ENCODE measurements around the gene SENP5.

Gene SENP5

DNA sequence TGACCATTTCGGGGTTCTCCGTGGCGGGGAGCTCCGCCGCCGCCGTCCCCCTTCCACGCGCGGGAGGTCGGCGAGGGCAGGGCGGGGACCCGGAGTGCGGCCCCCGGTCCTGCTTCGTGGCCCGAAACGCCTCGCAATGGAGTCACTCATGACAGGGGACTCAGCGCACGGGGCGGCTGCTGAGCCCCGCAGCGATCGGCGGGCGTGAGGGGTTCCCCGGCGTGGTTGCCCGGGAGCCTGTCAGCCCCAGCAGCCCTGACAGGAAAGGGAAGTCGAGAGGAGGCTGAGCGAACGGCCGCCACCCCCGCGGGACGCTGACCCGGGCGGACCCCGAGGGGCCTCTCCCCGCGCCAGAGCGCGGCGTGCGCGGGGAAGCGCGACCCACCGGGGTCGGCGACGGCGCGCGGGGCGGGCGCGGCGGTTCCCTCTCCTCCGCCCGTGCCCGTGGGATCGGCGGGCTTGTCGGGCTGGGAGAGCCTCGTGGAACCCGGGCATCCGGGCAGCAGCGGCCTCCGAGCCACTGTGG, 101.5 kb downstream of the SENP5 start:
- H3K9ac ChIP-seq (ENCODE audit: low read depth, low read length, poor library complexity, severe bottlenecking), result peak overlapping the region; percentile 88
- 0 out of 2 replicates have a peak, but pooled peaks cover 7% of the 10 kb centered on the region for H3K79me2 ChIP-seq (ENCODE audit: insufficient read depth, low read length)
- TF ChIP-seq EZH2phosphoT487 (IDR thresholded peaks at IDR 0.05; ENCODE audit: borderline replicate concordance), result no peak
- TF ChIP-seq, protein P1, sequence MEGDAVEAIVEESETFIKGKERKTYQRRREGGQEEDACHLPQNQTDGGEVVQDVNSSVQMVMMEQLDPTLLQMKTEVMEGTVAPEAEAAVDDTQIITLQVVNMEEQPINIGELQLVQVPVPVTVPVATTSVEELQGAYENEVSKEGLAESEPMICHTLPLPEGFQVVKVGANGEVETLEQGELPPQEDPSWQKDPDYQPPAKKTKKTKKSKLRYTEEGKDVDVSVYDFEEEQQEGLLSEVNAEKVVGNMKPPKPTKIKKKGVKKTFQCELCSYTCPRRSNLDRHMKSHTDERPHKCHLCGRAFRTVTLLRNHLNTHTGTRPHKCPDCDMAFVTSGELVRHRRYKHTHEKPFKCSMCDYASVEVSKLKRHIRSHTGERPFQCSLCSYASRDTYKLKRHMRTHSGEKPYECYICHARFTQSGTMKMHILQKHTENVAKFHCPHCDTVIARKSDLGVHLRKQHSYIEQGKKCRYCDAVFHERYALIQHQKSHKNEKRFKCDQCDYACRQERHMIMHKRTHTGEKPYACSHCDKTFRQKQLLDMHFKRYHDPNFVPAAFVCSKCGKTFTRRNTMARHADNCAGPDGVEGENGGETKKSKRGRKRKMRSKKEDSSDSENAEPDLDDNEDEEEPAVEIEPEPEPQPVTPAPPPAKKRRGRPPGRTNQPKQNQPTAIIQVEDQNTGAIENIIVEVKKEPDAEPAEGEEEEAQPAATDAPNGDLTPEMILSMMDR (conservative IDR thresholded peaks at IDR 0.05; ENCODE audit: low read length), result no peak
- H3K4me1 ChIP-seq (ENCODE audit: insufficient read depth, low read length, poor library complexity, severe bottlenecking), result peaks cover 3% of the 10 kb centered on the region
- no peaks in the 10 kb centered on the region for H3F3A ChIP-seq (ENCODE audit: low read depth)
- H3K27me3 ChIP-seq (ENCODE audit: insufficient read depth, low read length, poor library complexity, severe bottlenecking), result no peaks in the 10 kb centered on the region
- no peaks in the 10 kb centered on the region for H4K20me1 ChIP-seq (ENCODE audit: insufficient read depth, low read length, poor library complexity, severe bottlenecking)
- H3K36me3 ChIP-seq (ENCODE audit: insufficient read depth, low read length), result no peaks in the 10 kb centered on the region
- H3K4me3 ChIP-seq (ENCODE audit: low read length, poor library complexity, severe bottlenecking), result peak overlapping the region; percentile 87
- H3K9me3 ChIP-seq (ENCODE audit: insufficient read depth, low read depth, low read length), result no peaks in the 10 kb centered on the region
- H2AFZ ChIP-seq (ENCODE audit: low read length), result peak overlapping the region; percentile 98
- H3K4me2 ChIP-seq (ENCODE audit: low read depth, low read length, poor library complexity, severe bottlenecking), result peak overlapping the region; percentile 89
- H3K9me2 ChIP-seq (replicated peaks; ENCODE audit: low read depth, low read length), result no peaks in the 10 kb centered on the region

DNA sequence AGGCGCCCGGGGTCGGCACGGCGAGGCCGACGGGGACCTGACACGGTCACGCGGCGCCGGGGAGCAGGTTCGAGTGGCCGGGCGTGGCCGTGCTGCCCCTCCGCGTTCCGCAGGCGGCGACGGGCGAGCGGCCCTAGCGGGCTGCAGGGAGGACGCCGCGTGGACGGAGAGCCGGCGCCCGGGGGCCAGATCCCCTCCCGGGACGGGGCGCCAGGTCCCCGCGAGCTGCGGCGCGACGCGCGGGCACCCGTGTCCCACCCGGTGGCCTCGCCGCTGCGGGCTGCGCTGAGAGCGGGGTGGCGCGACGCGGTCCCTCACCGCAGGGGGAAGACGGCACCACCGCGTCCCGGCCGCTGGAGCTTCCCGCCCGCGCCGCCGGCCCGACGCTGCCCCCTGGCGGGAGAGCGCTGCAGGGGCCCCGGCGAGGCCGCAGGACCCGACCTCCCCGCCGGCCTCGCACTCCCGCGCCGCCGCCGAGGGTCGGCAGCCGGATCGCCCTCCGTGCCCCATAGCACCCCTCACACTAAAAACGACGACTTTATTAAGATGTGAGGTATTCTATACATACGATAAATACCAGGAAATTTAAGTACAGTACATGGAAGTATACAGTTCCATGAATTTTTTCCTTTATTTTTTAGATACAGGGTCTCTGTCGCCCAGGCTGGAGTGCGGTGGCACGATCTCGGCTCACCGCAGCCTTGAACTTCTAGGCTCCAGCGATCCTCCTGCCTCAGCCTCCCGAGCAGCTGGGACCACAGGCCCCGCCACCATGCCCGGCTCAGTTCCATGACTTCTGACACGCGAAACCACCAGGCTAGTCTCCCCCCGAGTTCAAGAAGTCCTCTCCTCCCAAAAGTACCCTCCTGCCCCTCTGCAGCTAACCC, 102.2 kb downstream of the SENP5 start:
- H3K4me2 ChIP-seq (ENCODE audit: low read depth, low read length, poor library complexity, severe bottlenecking), result peak overlapping the region; percentile 89
- H2AFZ ChIP-seq (ENCODE audit: low read length), result peak overlapping the region; percentile 98
- peaks cover 3% of the 10 kb centered on the region for H3K4me1 ChIP-seq (ENCODE audit: insufficient read depth, low read length, poor library complexity, severe bottlenecking)
- peak overlapping the region; percentile 88 for H3K9ac ChIP-seq (ENCODE audit: low read depth, low read length, poor library complexity, severe bottlenecking)
- H3K36me3 ChIP-seq (ENCODE audit: insufficient read depth, low read length), result no peaks in the 10 kb centered on the region
- H4K20me1 ChIP-seq (ENCODE audit: insufficient read depth, low read length, poor library complexity, severe bottlenecking), result no peaks in the 10 kb centered on the region
- H3K9me3 ChIP-seq (ENCODE audit: insufficient read depth, low read depth, low read length), result no peaks in the 10 kb centered on the region
- 0 out of 2 replicates have a peak, but pooled peaks cover 7% of the 10 kb centered on the region for H3K79me2 ChIP-seq (ENCODE audit: insufficient read depth, low read length)
- H3K9me2 ChIP-seq (replicated peaks; ENCODE audit: low read depth, low read length), result no peaks in the 10 kb centered on the region
- no peaks in the 10 kb centered on the region for H3K27me3 ChIP-seq (ENCODE audit: insufficient read depth, low read length, poor library complexity, severe bottlenecking)
- TF ChIP-seq, protein P1 (conservative IDR thresholded peaks at IDR 0.05; ENCODE audit: low read length), result peak; percentile 60
- TF ChIP-seq EZH2phosphoT487 (IDR thresholded peaks at IDR 0.05; ENCODE audit: borderline replicate concordance), result no peak
- no peaks in the 10 kb centered on the region for H3F3A ChIP-seq (ENCODE audit: low read depth)
- H3K4me3 ChIP-seq (ENCODE audit: low read length, poor library complexity, severe bottlenecking), result peak overlapping the region; percentile 87

GRCh38 chr3:196970547-196971093, 102.9 kb downstream of the SENP5 start:
- H3F3A ChIP-seq (ENCODE audit: low read depth), result no peaks in the 10 kb centered on the region
- no peaks in the 10 kb centered on the region for H3K9me3 ChIP-seq (ENCODE audit: insufficient read depth, low read depth, low read length)
- 0 out of 2 replicates have a peak, but pooled peaks cover 7% of the 10 kb centered on the region for H3K79me2 ChIP-seq (ENCODE audit: insufficient read depth, low read length)
- H3K4me2 ChIP-seq (ENCODE audit: low read depth, low read length, poor library complexity, severe bottlenecking), result peak overlapping the region; percentile 89
- H3K4me1 ChIP-seq (ENCODE audit: insufficient read depth, low read length, poor library complexity, severe bottlenecking), result peaks cover 3% of the 10 kb centered on the region
- H3K9ac ChIP-seq (ENCODE audit: low read depth, low read length, poor library complexity, severe bottlenecking), result no peak overlapping the region
- H3K9me2 ChIP-seq (replicated peaks; ENCODE audit: low read depth, low read length), result no peaks in the 10 kb centered on the region
- H3K4me3 ChIP-seq (ENCODE audit: low read length, poor library complexity, severe bottlenecking), result no peak overlapping the region
- no peaks in the 10 kb centered on the region for H3K36me3 ChIP-seq (ENCODE audit: insufficient read depth, low read length)
- peak overlapping the region; percentile 25 for H2AFZ ChIP-seq (ENCODE audit: low read length)
- TF ChIP-seq EZH2phosphoT487 (IDR thresholded peaks at IDR 0.05; ENCODE audit: borderline replicate concordance), result no peak
- TF ChIP-seq, protein P1 (conservative IDR thresholded peaks at IDR 0.05; ENCODE audit: low read length), result no peak
- H4K20me1 ChIP-seq (ENCODE audit: insufficient read depth, low read length, poor library complexity, severe bottlenecking), result no peaks in the 10 kb centered on the region
- no peaks in the 10 kb centered on the region for H3K27me3 ChIP-seq (ENCODE audit: insufficient read depth, low read length, poor library complexity, severe bottlenecking)

Data from Loucy (cell line).